Endometrium (tissue), 2 donors: ENCODE data around the gene WWC2.

Source experiments
- FAIRE-seq: peaks from 2 replicates; lab custom pipeline; 2012; peaks lifted over from hg19 to GRCh38; lab: Jason Lieb, UNC
- donor health status: control.
- donor health status: control.

WWC2 gene

GRCh38 chr4:183256756-183257385 lies 157.8 kb downstream of the WWC2 start:
- FAIRE-seq: no peak

- no peak for FAIRE-seq
Measured at GRCh38 chr4:183257808-183258207, 158.8 kb downstream of the WWC2 start.

- no peak for FAIRE-seq
Measured at GRCh38 chr4:183260491-183261151, 161.6 kb downstream of the WWC2 start.

- peak; percentile 74 for FAIRE-seq
Measured at GRCh38 chr4:183261953-183262775, 163.1 kb downstream of the WWC2 start.

GRCh38 chr4:183262776-183263100 lies 163.7 kb downstream of the WWC2 start:
- FAIRE-seq: no peak

GRCh38 chr4:183263787-183264386 lies 164.8 kb downstream of the WWC2 start:
- FAIRE-seq: no peak

- no peak for FAIRE-seq
Measured at GRCh38 chr4:183264614-183265013, 165.6 kb downstream of the WWC2 start.

GRCh38 chr4:183266371-183266770 lies 167.3 kb downstream of the WWC2 start:
- no peak for FAIRE-seq

GRCh38 chr4:183268556-183268955 lies 169.5 kb downstream of the WWC2 start:
- FAIRE-seq: no peak

- FAIRE-seq: no peak
Measured at GRCh38 chr4:183272384-183272783, 173.3 kb downstream of the WWC2 start.

- no peak for FAIRE-seq
Measured at GRCh38 chr4:183276106-183276505, 177.0 kb downstream of the WWC2 start.

GRCh38 chr4:183284258-183284785 lies 185.3 kb downstream of the WWC2 start:
- no peak for FAIRE-seq

- peak; percentile 85 for FAIRE-seq
Measured at GRCh38 chr4:183284965-183285364, 185.9 kb downstream of the WWC2 start.

GRCh38 chr4:183285886-183286285 lies 186.8 kb downstream of the WWC2 start:
- FAIRE-seq: no peak

- no peak for FAIRE-seq
Measured at GRCh38 chr4:183286590-183287308, 187.7 kb downstream of the WWC2 start.

GRCh38 chr4:183287309-183287659 lies 188.2 kb downstream of the WWC2 start:
- no peak for FAIRE-seq

GRCh38 chr4:183287677-183288076 lies 188.6 kb downstream of the WWC2 start:
- no peak for FAIRE-seq

GRCh38 chr4:183288955-183289354 lies 189.9 kb downstream of the WWC2 start:
- no peak for FAIRE-seq

GRCh38 chr4:183289688-183290087 lies 190.6 kb downstream of the WWC2 start:
- no peak for FAIRE-seq

GRCh38 chr4:183291070-183291469 lies 192.0 kb downstream of the WWC2 start:
- no peak for FAIRE-seq

GRCh38 chr4:183295711-183296110 lies 196.7 kb downstream of the WWC2 start:
- FAIRE-seq: no peak

GRCh38 chr4:183297675-183298074 lies 198.6 kb downstream of the WWC2 start:
- no peak for FAIRE-seq
